Testis (tissue), 3 donors: Measurements from ENCODE around the gene EYA2. TPM values are rescaled to one million over a fixed set of nuclear protein-coding genes. Genes with fewer than 3 reads are reported as not detected.

ENCODE experiments used
- DNase-seq: peaks from one replicate; pipeline ENCODE4 v3.0.0-alpha.2; 2019
- H3K27ac ChIP-seq, 2 donors: fragments of 200-600 bp; sonication (generic); one replicate each; pipeline ENCODE4 v1.5.1; 2019
- H3K27me3 ChIP-seq: fragments of 200-600 bp; sonication (generic); one replicate; pipeline ENCODE4 v1.5.1; 2019
- H3K36me3 ChIP-seq: fragments of 200-600 bp; sonication (generic); one replicate; pipeline ENCODE4 v1.5.1; 2017; ENCODE audit warnings: low read depth; ENCODE audit errors: missing control alignments
- H3K4me1 ChIP-seq: fragments of 200-600 bp; sonication (generic); one replicate; pipeline ENCODE4 v1.5.1; 2019
- H3K4me3 ChIP-seq, 2 donors: fragments of 200-600 bp; sonication (generic); one replicate each; pipeline ENCODE4 v1.5.1; 2017 to 2019
- H3K9me3 ChIP-seq: fragments of 200-600 bp; sonication (generic); one replicate; pipeline ENCODE4 v1.5.1; 2017
- CTCF ChIP-seq, 3 experiments: fragments of 450-650 bp in 2 of 3; fragments of 200-600 bp in 1 of 3; sonication (generic) in 1 of 3; IDR thresholded peaks; one replicate each; pipeline ENCODE4 v1.5.1; 2016 to 2019; ENCODE audit warnings: antibody characterized with exemption in 3 of 3, mild to moderate bottlenecking in 2 of 3, moderate library complexity in 1 of 3
- POLR2A ChIP-seq: fragments of 450-650 bp; IDR thresholded peaks from one replicate; pipeline ENCODE4 v1.6.1; 2017; ENCODE audit warnings: antibody characterized with exemption, mild to moderate bottlenecking, moderate library complexity
- whole genome bisulfite sequencing, 2 donors: methylation state at CpG; one replicate each; pipeline ENCODE4 v1.1.5; 2018; 5-methylcytosine and 5-hydroxymethylcytosine counted together
- intact Hi-C: fragments of 100-400 bp; cut with DNase I; formaldehyde crosslinking; loops from one replicate; pipeline ENCODE4 v1.15.1; 2023; ENCODE audit warnings: low total_unique reads
- polyA plus RNA-seq: library from polyadenylated mRNA; stranded (reverse); fragments of 350-450 nt; fragmentation: Illumina TruSeq; extraction: RNeasy Lipid Tissue Mini Kit (QIAGEN cat#74804); gene quantifications from one replicate; pipeline ENCODE4 v1.2.3, GENCODE V29; 2014; ENCODE audit warnings: low read depth, low replicate concordance; ENCODE audit not compliant: insufficient read depth
- total RNA-seq, 2 donors: library from RNA; depleted of rRNA; stranded (reverse); fragments of >200 nt; gene quantifications; one replicate each; pipeline ENCODE4 v1.2.3, GENCODE V29; 2016

The EYA2 gene
- total and polyA plus RNA-seq, 3 donors from 2014 or later, result 14.6 to 17.2 (median 16.2) TPM

GRCh38 chr20:47133809-47134456 lies 239.3 kb downstream of the EYA2 start:
- Histone ChIP-seq H3K27me3 (no peaks in the 10 kb centered on the region), H3K9me3 (no peaks in the 10 kb centered on the region), H3K4me1 (no peaks in the 10 kb centered on the region), H3K27ac (no peak overlapping the region), H3K36me3 (no peaks in the 10 kb centered on the region), H3K4me3 (no peak overlapping the region)
- no peak for TF ChIP-seq POLR2A
- TF ChIP-seq CTCF (IDR thresholded peaks at IDR 0.05), result no peak
- intact Hi-C loops, result no loop called here
- no peak for DNase-seq
- 84 to 97% methylated on average over 3 of the region's 3 CpGs for WGBS, 2 donors

GRCh38 chr20:47136782-47137181 lies 242.1 kb downstream of the EYA2 start:
- no peak overlapping the region for H3K27ac ChIP-seq
- no peaks in the 10 kb centered on the region for H3K27me3 ChIP-seq
- H3K9me3 ChIP-seq, result no peaks in the 10 kb centered on the region
- no peaks in the 10 kb centered on the region for H3K4me1 ChIP-seq
- no peak overlapping the region for H3K4me3 ChIP-seq
- H3K36me3 ChIP-seq, result no peaks in the 10 kb centered on the region
- DNase-seq, result no peak
- WGBS, 2 donors, result 74 to 81% methylated on average over 6 of the region's 6 CpGs
- intact Hi-C loops, result no loop called here
- TF ChIP-seq CTCF (IDR thresholded peaks at IDR 0.05) (no peak), POLR2A (no peak)

- Histone ChIP-seq H3K27ac (no peak overlapping the region), H3K4me1 (no peaks in the 10 kb centered on the region), H3K9me3 (no peaks in the 10 kb centered on the region), H3K36me3 (no peaks in the 10 kb centered on the region), H3K27me3 (no peaks in the 10 kb centered on the region), H3K4me3 (no peak overlapping the region)
- intact Hi-C loops, result no loop called here
- TF ChIP-seq POLR2A (no peak), CTCF (IDR thresholded peaks at IDR 0.05) (no peak)
- DNase-seq, result no peak
- WGBS, 2 donors, result 80 to 85% methylated on average over 4 of the region's 4 CpGs
Measured at GRCh38 chr20:47137231-47137870, 242.7 kb downstream of the EYA2 start.

GRCh38 chr20:47139934-47140535 lies 245.4 kb downstream of the EYA2 start:
- intact Hi-C loops, result no loop called here
- no peak for TF ChIP-seq CTCF (IDR thresholded peaks at IDR 0.05)
- TF ChIP-seq POLR2A, result no peak
- Histone ChIP-seq H3K36me3 (no peaks in the 10 kb centered on the region), H3K4me1 (peaks cover 7% of the 10 kb centered on the region), H3K27ac (no peak overlapping the region), H3K9me3 (no peaks in the 10 kb centered on the region), H3K27me3 (no peaks in the 10 kb centered on the region), H3K4me3 (no peak overlapping the region)
- no peak for DNase-seq
- 55 to 78% methylated on average over 5 of the region's 5 CpGs for WGBS, 2 donors
